Measurements from ENCODE around the gene PIP4K2C. TPM values are rescaled to one million over a fixed set of nuclear protein-coding genes. Genes with fewer than 3 reads are reported as not detected.

PIP4K2C gene
- total RNA-seq, 4 donors from 2014 or later, result 2.6 to 29.3 (median 18.8) TPM

DNA sequence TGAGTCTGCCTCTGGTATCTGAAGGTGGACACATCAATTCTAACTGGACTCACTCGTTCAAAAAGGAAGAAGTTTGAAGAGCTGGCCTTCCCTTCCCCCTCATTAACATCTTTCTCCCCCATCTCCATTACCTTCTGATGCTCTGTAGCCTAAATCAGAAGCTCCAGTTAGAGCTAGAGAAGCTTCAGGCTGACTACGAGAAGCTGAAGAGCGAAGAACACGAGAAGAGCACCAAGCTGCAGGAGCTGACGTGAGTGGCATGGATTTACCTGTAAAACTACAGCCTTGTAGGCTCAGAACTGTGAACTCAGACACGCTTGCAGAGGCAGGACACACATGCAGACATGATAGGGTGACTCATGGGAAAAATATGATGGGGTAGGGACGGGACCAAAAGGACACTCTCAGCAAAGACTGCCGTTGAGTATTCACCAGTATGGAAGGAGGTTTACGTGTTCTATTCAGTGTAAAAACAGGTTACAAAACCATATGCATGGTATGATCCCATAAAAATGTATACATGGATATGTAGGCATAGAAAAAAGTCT is 14.3 kb upstream of the PIP4K2C start:
- Histone ChIP-seq H3K36me3 (no peaks in the 10 kb centered on the region), H3K27me3 (no peaks in the 10 kb centered on the region), H3K9me3 (no peaks in the 10 kb centered on the region), H3K4me3 (no peak overlapping the region), H3K27ac (no peak overlapping the region), H3K4me1 (no peaks in the 10 kb centered on the region)
- TF ChIP-seq, protein P1, sequence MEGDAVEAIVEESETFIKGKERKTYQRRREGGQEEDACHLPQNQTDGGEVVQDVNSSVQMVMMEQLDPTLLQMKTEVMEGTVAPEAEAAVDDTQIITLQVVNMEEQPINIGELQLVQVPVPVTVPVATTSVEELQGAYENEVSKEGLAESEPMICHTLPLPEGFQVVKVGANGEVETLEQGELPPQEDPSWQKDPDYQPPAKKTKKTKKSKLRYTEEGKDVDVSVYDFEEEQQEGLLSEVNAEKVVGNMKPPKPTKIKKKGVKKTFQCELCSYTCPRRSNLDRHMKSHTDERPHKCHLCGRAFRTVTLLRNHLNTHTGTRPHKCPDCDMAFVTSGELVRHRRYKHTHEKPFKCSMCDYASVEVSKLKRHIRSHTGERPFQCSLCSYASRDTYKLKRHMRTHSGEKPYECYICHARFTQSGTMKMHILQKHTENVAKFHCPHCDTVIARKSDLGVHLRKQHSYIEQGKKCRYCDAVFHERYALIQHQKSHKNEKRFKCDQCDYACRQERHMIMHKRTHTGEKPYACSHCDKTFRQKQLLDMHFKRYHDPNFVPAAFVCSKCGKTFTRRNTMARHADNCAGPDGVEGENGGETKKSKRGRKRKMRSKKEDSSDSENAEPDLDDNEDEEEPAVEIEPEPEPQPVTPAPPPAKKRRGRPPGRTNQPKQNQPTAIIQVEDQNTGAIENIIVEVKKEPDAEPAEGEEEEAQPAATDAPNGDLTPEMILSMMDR (IDR thresholded peaks at IDR 0.05), result no peak
- DNase-seq, result no peak
- intact Hi-C loops (cut with DNase I; ENCODE audit: low total_unique reads), result no loop called here

- Histone ChIP-seq H3K9me3 (no peaks in the 10 kb centered on the region), H3K4me3 (no peak overlapping the region), H3K4me1 (no peaks in the 10 kb centered on the region), H3K36me3 (no peaks in the 10 kb centered on the region), H3K27ac (no peak overlapping the region), H3K27me3 (no peaks in the 10 kb centered on the region)
- intact Hi-C loops (cut with DNase I; ENCODE audit: low total_unique reads), result no loop called here
- TF ChIP-seq POLR2A (IDR thresholded peaks at IDR 0.05), result no peak
- TF ChIP-seq, protein P1 (IDR thresholded peaks at IDR 0.05), result no peak
- DNase-seq, result no peak
These were observed 12.8 kb upstream of the PIP4K2C start for GRCh38 chr12:57577981-57578758.

DNA sequence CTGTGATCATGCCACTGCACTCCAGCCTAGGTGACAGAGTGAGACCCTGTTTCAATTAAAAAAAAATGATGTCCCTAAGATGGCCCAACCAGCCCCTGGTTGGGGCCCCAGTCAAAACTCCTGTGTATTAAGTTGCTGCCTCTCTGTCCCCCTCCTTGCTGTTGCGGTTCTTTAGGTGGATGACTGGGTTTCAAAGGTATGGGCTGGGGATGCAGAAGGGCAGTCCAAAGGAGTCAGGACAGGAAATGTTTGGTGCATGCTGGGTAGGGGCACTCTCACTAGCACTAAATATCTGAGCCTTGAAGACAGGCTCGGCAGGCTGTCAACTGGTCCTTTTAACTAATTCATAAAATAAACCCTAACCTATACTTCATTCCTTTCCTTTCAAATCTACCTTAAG is 12.0 kb upstream of the PIP4K2C start:
- DNase-seq, result no peak
- Histone ChIP-seq H3K4me1 (no peaks in the 10 kb centered on the region), H3K27ac (no peak overlapping the region), H3K9me3 (no peaks in the 10 kb centered on the region), H3K36me3 (no peaks in the 10 kb centered on the region), H3K27me3 (no peaks in the 10 kb centered on the region), H3K4me3 (no peak overlapping the region)
- TF ChIP-seq, protein P1 (IDR thresholded peaks at IDR 0.05), result no peak
- no peak for TF ChIP-seq POLR2A (IDR thresholded peaks at IDR 0.05)
- intact Hi-C loops (cut with DNase I; ENCODE audit: low total_unique reads), result no loop called here

GRCh38 chr12:57579677-57580465 is 11.1 kb upstream of the PIP4K2C start:
- Histone ChIP-seq H3K36me3 (no peaks in the 10 kb centered on the region), H3K9me3 (no peaks in the 10 kb centered on the region), H3K27ac (no peak overlapping the region), H3K4me1 (no peaks in the 10 kb centered on the region), H3K4me3 (no peak overlapping the region), H3K27me3 (no peaks in the 10 kb centered on the region)
- DNase-seq, result no peak
- intact Hi-C loops (cut with DNase I; ENCODE audit: low total_unique reads), result no loop called here
- no peak for TF ChIP-seq POLR2A (IDR thresholded peaks at IDR 0.05)
- TF ChIP-seq, protein P1 (IDR thresholded peaks at IDR 0.05), result no peak

GRCh38 chr12:57580466-57580795 is 10.6 kb upstream of the PIP4K2C start:
- no peaks in the 10 kb centered on the region for H3K36me3 ChIP-seq
- intact Hi-C loops (cut with DNase I; ENCODE audit: low total_unique reads), result no loop called here
- no peaks in the 10 kb centered on the region for H3K4me1 ChIP-seq
- no peak overlapping the region for H3K27ac ChIP-seq
- no peak overlapping the region for H3K4me3 ChIP-seq
- DNase-seq, result no peak
- H3K9me3 ChIP-seq, result no peaks in the 10 kb centered on the region
- TF ChIP-seq POLR2A (IDR thresholded peaks at IDR 0.05), result no peak
- TF ChIP-seq, protein P1 (IDR thresholded peaks at IDR 0.05), result no peak
- no peaks in the 10 kb centered on the region for H3K27me3 ChIP-seq
